Cardiac fibroblast (primary cell): ENCODE data around the gene PDS5B.

ENCODE experiments used
- DNase-seq, 2 donors: peaks; one replicate each; pipeline versions ENCODE4 v3.0.0 to v3.0.0-alpha.2; 2010; ENCODE audit warnings: low read depth in 2 of 2
- H3K4me3 ChIP-seq, 2 donors: replicated peaks in 1 of 2; 1 replicate in 1 of 2; 2 replicates in 1 of 2; pipeline ENCODE4 v1.5.1; 2011; ENCODE audit warnings: low read depth in 2 of 2, low read length in 2 of 2, mild to moderate bottlenecking in 2 of 2, moderate library complexity in 1 of 2
- TF ChIP-seq, protein P1 (sequence below): IDR thresholded peaks from one replicate; pipeline ENCODE4 v1.5.1; 2011; ENCODE audit warnings: low read depth, mild to moderate bottlenecking, low read length, inconsistent platforms

PDS5B gene

DNA sequence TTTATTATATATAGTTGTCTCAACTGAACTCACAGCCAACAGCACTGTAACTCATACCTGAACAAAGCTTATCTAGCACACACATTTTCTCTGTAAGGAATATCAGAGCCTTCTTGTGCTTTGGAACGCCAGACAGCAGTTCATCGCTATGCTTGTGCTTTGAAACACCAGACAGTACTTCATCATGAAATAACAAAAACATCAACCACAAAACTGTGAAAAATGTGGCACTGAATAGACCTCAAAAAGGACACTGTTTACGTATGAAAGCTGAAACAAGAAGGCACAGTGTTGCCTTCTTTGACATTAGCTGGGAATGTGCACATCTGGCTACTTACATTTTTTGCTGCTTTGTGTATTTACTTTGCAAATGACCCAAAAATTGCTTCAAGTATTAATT, 160.2 kb downstream of the PDS5B start:
- no peak overlapping the region for H3K4me3 ChIP-seq
- no peak for DNase-seq
- TF ChIP-seq, protein P1, sequence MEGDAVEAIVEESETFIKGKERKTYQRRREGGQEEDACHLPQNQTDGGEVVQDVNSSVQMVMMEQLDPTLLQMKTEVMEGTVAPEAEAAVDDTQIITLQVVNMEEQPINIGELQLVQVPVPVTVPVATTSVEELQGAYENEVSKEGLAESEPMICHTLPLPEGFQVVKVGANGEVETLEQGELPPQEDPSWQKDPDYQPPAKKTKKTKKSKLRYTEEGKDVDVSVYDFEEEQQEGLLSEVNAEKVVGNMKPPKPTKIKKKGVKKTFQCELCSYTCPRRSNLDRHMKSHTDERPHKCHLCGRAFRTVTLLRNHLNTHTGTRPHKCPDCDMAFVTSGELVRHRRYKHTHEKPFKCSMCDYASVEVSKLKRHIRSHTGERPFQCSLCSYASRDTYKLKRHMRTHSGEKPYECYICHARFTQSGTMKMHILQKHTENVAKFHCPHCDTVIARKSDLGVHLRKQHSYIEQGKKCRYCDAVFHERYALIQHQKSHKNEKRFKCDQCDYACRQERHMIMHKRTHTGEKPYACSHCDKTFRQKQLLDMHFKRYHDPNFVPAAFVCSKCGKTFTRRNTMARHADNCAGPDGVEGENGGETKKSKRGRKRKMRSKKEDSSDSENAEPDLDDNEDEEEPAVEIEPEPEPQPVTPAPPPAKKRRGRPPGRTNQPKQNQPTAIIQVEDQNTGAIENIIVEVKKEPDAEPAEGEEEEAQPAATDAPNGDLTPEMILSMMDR: no peak

DNA sequence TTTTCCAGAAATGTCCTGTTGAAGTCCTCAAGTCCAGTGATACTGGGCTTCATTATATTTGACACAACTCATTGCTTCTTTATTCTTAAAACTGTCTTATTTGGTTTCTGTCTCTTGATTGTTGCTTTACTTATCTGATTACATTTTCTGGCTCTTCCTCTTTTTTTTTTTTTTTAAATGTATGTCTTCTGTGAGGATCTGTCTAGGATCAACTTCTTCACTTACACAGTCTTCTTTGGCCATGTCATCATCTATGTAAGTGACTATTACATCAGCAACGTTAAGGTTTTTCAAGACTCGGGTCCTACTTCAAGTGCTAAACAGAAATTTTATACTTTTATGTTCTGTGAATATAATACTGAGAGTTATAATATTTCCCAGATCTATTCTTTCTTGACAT, 162.1 kb downstream of the PDS5B start:
- no peak for DNase-seq
- H3K4me3 ChIP-seq: no peak overlapping the region
- TF ChIP-seq, protein P1: no peak

DNA sequence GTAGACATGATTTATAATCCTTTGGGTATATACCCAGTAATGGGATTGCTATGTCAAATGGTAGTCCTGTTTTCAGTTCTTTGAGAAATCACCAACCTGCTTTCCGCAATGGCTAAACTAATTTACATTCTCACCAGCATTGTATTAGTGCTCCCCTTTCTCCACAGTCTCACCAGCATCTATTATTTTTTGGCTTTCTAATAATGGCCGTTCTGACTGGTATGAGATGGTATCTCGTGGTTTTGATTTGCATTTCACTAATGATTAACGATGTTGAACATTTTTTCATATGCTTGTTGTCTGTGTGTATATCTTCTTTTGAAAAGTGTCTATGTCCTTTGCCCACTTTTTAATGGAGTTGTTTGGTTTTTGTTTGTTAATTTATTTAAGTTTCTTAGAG, 165.1 kb downstream of the PDS5B start:
- H3K4me3 ChIP-seq: no peak overlapping the region
- no peak for DNase-seq
- TF ChIP-seq, protein P1: no peak

DNA sequence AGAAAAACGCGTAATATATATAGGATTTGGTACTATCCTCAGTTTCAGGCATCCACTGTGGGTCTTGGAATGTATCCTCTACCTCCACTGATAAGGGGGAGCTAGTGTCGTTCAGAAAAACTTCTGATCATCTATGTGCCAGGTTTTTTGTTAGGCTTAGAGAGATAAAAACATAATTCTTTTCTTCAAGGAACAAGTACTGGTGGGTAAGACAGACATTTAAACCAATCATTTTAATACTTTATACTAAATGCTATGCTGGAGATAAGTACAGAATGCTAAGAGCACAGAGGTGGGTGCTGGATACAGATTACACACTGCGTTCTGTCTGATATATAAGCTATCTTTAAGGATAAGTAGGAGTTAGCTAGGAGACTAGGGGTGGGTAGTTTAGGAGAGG, 166.1 kb downstream of the PDS5B start:
- TF ChIP-seq, protein P1: no peak
- DNase-seq: no peak
- H3K4me3 ChIP-seq: no peak overlapping the region

DNA sequence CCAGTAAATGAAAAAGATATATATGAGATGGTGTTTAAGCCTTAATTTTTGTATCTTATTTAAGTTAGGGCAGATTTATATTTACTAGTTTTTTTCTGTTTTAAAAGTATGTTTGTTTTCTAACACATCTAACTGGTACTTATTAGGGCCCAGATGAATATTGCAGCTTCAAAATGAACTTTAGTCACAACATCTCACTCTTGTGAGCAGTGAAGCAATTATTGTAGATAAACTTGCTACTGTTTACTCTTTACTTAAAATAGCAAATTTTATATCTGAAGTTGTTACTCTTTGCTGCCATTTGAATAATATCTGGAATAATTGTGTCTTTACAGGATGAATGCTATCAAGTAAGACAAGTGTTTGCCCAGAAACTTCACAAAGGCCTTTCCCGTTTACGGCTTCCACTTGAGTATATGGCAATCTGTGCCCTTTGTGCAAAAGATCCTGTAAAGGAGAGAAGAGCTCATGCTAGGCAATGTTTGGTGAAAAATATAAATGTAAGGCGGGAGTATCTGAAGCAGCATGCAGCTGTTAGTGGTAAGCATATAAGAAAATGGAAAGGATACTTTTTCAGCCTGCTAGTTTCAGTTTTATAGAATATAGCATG, 166.8 kb downstream of the PDS5B start:
- no peak overlapping the region for H3K4me3 ChIP-seq
- DNase-seq: no peak
- TF ChIP-seq, protein P1: no peak

DNA sequence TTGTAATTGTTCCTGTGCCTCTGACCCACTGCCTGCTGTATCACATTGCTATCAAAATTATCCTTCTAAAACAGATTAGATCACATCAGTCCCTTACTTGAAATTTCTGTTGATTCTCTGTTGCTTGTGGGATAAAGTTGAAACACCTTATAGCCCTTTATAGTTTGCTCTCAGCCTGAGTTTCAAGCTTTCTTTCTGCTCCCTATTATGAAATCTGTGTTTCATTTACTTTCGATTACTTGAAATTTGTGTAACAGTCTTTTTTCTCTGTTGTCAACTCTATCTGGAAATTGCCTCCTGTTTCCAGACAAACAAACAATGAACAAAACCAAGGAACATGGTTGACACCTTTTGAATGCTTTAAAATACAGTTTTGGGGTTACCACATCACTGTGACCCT, 167.9 kb downstream of the PDS5B start:
- no peak for DNase-seq
- TF ChIP-seq, protein P1: no peak
- no peak overlapping the region for H3K4me3 ChIP-seq

DNA sequence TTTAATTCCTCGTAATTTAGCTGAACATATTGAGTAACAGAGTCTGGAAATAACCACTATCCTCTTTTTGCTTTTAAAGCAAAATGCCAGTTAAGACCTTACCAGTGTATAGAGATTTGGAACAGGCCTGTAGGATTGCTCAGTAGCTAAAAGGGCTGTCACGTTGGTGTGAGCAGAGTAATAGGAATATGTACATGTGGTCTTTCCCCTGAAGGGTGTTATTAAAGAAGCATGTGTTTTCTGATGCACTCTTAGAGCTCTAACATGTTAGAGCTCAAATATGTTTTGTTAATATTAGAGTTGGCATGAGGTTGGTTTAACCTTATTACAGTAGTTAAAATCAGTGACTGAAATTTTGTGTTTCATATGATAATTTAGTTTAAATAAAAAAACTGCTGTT, 172.9 kb downstream of the PDS5B start:
- no peak overlapping the region for H3K4me3 ChIP-seq
- TF ChIP-seq, protein P1: no peak
- no peak for DNase-seq
